Panc1 (cell line): ENCODE results near the gene LHFPL2. TPM values are rescaled to one million over a fixed set of nuclear protein-coding genes. Genes with fewer than 3 reads are reported as not detected.

Experiments
- ATAC-seq: fragments of 200-7000 bp; cut with Tn5 transposase; 2 replicates; pipeline ENCODE4 v1.9.1; 2020; ENCODE audit warnings: mild to moderate bottlenecking, moderate library complexity
- BruUV-seq: library from RNA; stranded (reverse); fragments of 400-500 nt; replicated peaks from 2 replicates; lab custom pipeline; 2021; lab: Mats Ljungman, UMichigan
- CTCF ChIA-PET: fragments of 300-600 bp; sonication (Branson Sonifier 250); formaldehyde crosslinking; loops from one replicate; lab custom pipeline; 2022; ENCODE audit warnings: antibody characterized with exemption; lab: Charles Lee
- POLR2A ChIA-PET: fragments of 300-600 bp; sonication (Branson Sonifier 250); formaldehyde crosslinking; loops from one replicate; lab custom pipeline; 2022; ENCODE audit warnings: antibody characterized with exemption; lab: Charles Lee
- DNase-seq: peaks from one replicate; pipeline ENCODE4 v3.0.0-alpha.2; 2010; ENCODE audit warnings: low read depth, low spot score
- H3K27ac ChIP-seq: 2 replicates; pipeline ENCODE4 v1.5.1; 2011; ENCODE audit warnings: mild to moderate bottlenecking, low read length, inconsistent platforms
- H3K27me3 ChIP-seq: fragments of 200-500 bp; sonication (Bioruptor generic); 2 replicates; pipeline ENCODE4 v1.6.0; 2014; ENCODE audit warnings: low read length, inconsistent platforms; ENCODE audit not compliant: control insufficient read depth, insufficient read depth
- H3K36me3 ChIP-seq: fragments of 200-500 bp; sonication (Bioruptor generic); 2 replicates; pipeline ENCODE4 v1.5.1; 2014; ENCODE audit warnings: inconsistent platforms, mild to moderate bottlenecking, low read length, moderate library complexity; ENCODE audit not compliant: control insufficient read depth, insufficient read depth
- H3K4me1 ChIP-seq: 2 replicates; pipeline ENCODE4 v1.5.1; 2011; ENCODE audit warnings: inconsistent platforms, mild to moderate bottlenecking, low read length, moderate library complexity; ENCODE audit not compliant: control insufficient read depth, insufficient read depth
- H3K4me3 ChIP-seq, 2 experiments: 2 replicates each; pipeline ENCODE4 v1.5.1; 2011 to 2012; ENCODE audit warnings: low read depth in 2 of 2, low read length in 2 of 2, mild to moderate bottlenecking in 2 of 2, inconsistent platforms in 1 of 2, moderate library complexity in 1 of 2
- H3K9me3 ChIP-seq: fragments of 200-500 bp; sonication (Bioruptor generic); 2 replicates; pipeline ENCODE4 v1.5.1; 2014; ENCODE audit warnings: low read depth, mild to moderate bottlenecking, inconsistent platforms, low read length, moderate library complexity; ENCODE audit not compliant: control insufficient read depth, insufficient read depth
- POLR2AphosphoS5 ChIP-seq: IDR thresholded peaks from 2 replicates; pipeline ENCODE4 v1.6.1; 2012; ENCODE audit warnings: mild to moderate bottlenecking, low read depth, low read length, moderate library complexity
- SIN3A ChIP-seq: IDR thresholded peaks from 2 replicates; pipeline ENCODE4 v1.6.1; 2012; ENCODE audit warnings: low read depth, mild to moderate bottlenecking, low read length, moderate library complexity, borderline replicate concordance; ENCODE audit not compliant: insufficient read depth
- TCF7L2 ChIP-seq: IDR thresholded peaks from 2 replicates; pipeline ENCODE4 v1.6.1; 2011; ENCODE audit warnings: mild to moderate bottlenecking, low read depth, low read length, inconsistent platforms
- in situ Hi-C: cut with HindIII; loops from 2 replicates; pipeline ENCODE4 v1.10.0; 2016; ENCODE audit warnings: low sequenced_read_pairs, low pct_unique_long_range_greater_than_20kb
- intact Hi-C: fragments of 100-400 bp; cut with micrococcal nuclease; formaldehyde crosslinking; loops from one replicate; pipeline ENCODE4 v1.10.0; 2022; ENCODE audit not compliant: unreplicated experiment
- total RNA-seq: library from RNA; stranded (reverse); gene quantifications from one replicate; pipeline ENCODE4 v1.2.1, GENCODE V29; 2021; ENCODE audit not compliant: unreplicated experiment
- TF ChIP-seq, protein P1 (sequence below): fragments of 450-650 bp; IDR thresholded peaks from 2 replicates; pipeline ENCODE4 v1.5.1; 2017; ENCODE audit warnings: mild to moderate bottlenecking
- TF ChIP-seq, protein P2 (sequence below), 2 experiments: IDR thresholded peaks; 2 replicates each; pipeline ENCODE4 v1.6.1; 2011 to 2012; ENCODE audit warnings: low read depth in 2 of 2, control low read depth in 1 of 2, low read length in 1 of 2, mild to moderate bottlenecking in 1 of 2, moderate library complexity in 1 of 2; ENCODE audit not compliant: insufficient read depth in 1 of 2

Gene LHFPL2
- total RNA-seq, 1 experiment from 2014 or later = 25.8 TPM

DNA sequence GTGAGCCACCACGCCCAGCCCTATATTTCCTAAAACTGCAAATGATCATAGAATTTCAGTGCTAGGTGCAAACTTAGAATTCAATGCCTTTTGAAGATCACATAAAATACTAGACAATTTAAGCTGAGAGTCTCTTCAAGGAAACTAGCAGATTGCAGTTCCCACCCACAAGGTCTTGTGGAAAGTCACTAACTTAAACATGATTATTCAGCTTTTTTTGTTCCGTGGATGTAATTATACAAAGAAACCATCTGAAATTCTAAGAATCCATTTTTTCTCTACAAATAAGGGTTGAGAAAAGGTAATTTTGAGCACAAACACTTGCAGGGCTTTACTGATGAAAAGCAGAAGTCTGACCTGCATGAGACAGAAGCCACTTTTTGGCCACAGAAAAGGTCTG is 4.5 kb upstream of the LHFPL2 start:
- no peaks in the 10 kb centered on the region; the same call in 1 of the 2 replicates for H3K27me3 ChIP-seq
- H3K9me3 ChIP-seq = no peaks in the 10 kb centered on the region
- H3K4me1 ChIP-seq = peaks cover 7% of the 10 kb centered on the region; the same call in 1 of the 2 replicates
- no peak overlapping the region for H3K27ac ChIP-seq
- DNase-seq (no peak), ATAC-seq (no peak)
- BruUV-seq = no TSS peak
- in situ Hi-C loops (no loop called here), intact Hi-C loops (no loop called here)
- no peak overlapping the region for H3K4me3 ChIP-seq
- TF ChIP-seq POLR2AphosphoS5 (no peak), SIN3A (no peak), TCF7L2 (no peak)
- TF ChIP-seq, protein P1, sequence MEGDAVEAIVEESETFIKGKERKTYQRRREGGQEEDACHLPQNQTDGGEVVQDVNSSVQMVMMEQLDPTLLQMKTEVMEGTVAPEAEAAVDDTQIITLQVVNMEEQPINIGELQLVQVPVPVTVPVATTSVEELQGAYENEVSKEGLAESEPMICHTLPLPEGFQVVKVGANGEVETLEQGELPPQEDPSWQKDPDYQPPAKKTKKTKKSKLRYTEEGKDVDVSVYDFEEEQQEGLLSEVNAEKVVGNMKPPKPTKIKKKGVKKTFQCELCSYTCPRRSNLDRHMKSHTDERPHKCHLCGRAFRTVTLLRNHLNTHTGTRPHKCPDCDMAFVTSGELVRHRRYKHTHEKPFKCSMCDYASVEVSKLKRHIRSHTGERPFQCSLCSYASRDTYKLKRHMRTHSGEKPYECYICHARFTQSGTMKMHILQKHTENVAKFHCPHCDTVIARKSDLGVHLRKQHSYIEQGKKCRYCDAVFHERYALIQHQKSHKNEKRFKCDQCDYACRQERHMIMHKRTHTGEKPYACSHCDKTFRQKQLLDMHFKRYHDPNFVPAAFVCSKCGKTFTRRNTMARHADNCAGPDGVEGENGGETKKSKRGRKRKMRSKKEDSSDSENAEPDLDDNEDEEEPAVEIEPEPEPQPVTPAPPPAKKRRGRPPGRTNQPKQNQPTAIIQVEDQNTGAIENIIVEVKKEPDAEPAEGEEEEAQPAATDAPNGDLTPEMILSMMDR = no peak
- TF ChIP-seq, protein P2, sequence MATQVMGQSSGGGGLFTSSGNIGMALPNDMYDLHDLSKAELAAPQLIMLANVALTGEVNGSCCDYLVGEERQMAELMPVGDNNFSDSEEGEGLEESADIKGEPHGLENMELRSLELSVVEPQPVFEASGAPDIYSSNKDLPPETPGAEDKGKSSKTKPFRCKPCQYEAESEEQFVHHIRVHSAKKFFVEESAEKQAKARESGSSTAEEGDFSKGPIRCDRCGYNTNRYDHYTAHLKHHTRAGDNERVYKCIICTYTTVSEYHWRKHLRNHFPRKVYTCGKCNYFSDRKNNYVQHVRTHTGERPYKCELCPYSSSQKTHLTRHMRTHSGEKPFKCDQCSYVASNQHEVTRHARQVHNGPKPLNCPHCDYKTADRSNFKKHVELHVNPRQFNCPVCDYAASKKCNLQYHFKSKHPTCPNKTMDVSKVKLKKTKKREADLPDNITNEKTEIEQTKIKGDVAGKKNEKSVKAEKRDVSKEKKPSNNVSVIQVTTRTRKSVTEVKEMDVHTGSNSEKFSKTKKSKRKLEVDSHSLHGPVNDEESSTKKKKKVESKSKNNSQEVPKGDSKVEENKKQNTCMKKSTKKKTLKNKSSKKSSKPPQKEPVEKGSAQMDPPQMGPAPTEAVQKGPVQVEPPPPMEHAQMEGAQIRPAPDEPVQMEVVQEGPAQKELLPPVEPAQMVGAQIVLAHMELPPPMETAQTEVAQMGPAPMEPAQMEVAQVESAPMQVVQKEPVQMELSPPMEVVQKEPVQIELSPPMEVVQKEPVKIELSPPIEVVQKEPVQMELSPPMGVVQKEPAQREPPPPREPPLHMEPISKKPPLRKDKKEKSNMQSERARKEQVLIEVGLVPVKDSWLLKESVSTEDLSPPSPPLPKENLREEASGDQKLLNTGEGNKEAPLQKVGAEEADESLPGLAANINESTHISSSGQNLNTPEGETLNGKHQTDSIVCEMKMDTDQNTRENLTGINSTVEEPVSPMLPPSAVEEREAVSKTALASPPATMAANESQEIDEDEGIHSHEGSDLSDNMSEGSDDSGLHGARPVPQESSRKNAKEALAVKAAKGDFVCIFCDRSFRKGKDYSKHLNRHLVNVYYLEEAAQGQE (IDR thresholded peaks at IDR 0.05; ENCODE audit: insufficient read depth in 1 of 2, low read depth in 2 of 2, low read length in 1 of 2) = no peak
- POLR2A ChIA-PET = no interaction called here
- no peaks in the 10 kb centered on the region for H3K36me3 ChIP-seq
- CTCF ChIA-PET = no interaction called here

DNA sequence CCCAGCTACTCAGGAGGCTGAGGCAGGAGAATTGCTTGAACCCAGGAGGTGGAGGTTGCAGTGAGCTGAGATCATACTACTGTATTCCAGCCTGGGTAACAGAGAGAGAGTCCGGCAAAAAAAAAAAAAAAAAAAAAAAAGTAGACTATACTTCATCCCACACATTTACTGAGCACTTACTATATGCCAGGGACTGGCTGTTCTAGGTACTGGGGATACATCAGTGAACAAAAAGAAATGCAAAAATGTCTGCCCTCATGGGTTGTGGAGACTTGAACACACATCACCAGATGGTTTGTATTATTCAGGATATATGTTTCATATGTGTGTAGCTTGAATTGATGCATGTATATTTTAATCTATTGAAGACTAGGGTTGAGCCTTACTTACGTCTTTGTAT is 2.9 kb upstream of the LHFPL2 start:
- POLR2A ChIA-PET = interaction anchor here (0.6 to 0.7 kb wide), 2 partner anchors 36 to 597 kb away, joined by 4 read pairs; no protein-coding TSS in a partner anchor
- DNase-seq = no peak
- Histone ChIP-seq H3K4me3 (no peak overlapping the region), H3K36me3 (no peaks in the 10 kb centered on the region), H3K27me3 (no peaks in the 10 kb centered on the region; the same call in 1 of the 2 replicates), H3K9me3 (no peaks in the 10 kb centered on the region), H3K27ac (no peak overlapping the region), H3K4me1 (peaks cover 16% of the 10 kb centered on the region)
- TF ChIP-seq POLR2AphosphoS5 = no peak
- TF ChIP-seq, protein P1 = no peak
- TF ChIP-seq, protein P2 (IDR thresholded peaks at IDR 0.05; ENCODE audit: insufficient read depth in 1 of 2, low read depth in 2 of 2, low read length in 1 of 2) = no peak
- TF ChIP-seq SIN3A = no peak
- no peak for TF ChIP-seq TCF7L2
- intact Hi-C loops (no loop called here), in situ Hi-C loops (no loop called here)
- no peak for ATAC-seq
- BruUV-seq = no TSS peak
- CTCF ChIA-PET = interaction anchor here (0.7 kb wide), 1 partner anchor 27 kb away, joined by 3 read pairs; no protein-coding TSS in a partner anchor
